H1 (cell line): ENCODE data around the gene ZNF263.

ENCODE experiments used
- CBX5 ChIP-seq: fragments of 300-800, 300-1000 bp; sonication (generic); IDR thresholded peaks from 2 replicates; pipeline ENCODE4 v1.7.1; 2016; ENCODE audit warnings: antibody characterized with exemption, low read length, low read depth
- CTCF ChIP-seq, 3 experiments: IDR thresholded peaks; 1 replicate in 2 of 3; 2 replicates in 1 of 3; pipeline versions ENCODE4 v1.5.1 to v1.6.1; 2011; ENCODE audit warnings: low read length in 3 of 3, mild to moderate bottlenecking in 3 of 3, inconsistent platforms in 2 of 3, low read depth in 1 of 3, moderate library complexity in 1 of 3; ENCODE audit not compliant: insufficient read depth in 1 of 3; ENCODE audit errors: control extremely low read depth in 1 of 3
- EP300 ChIP-seq, 2 experiments: IDR thresholded peaks; 1 replicate in 1 of 2; 2 replicates in 1 of 2; pipeline ENCODE4 v1.6.1; 2011 to 2012; ENCODE audit warnings: low read depth in 2 of 2, low read length in 2 of 2, mild to moderate bottlenecking in 2 of 2, borderline replicate concordance in 1 of 2, inconsistent platforms in 1 of 2, moderate library complexity in 1 of 2
- EZH2 ChIP-seq: fragments of 200-600 bp; sonication (generic); IDR thresholded peaks from 2 replicates; pipeline ENCODE4 v1.7.1; 2012; ENCODE audit warnings: low read depth, mild to moderate bottlenecking, moderate library complexity, low read length, inconsistent platforms; ENCODE audit not compliant: severe bottlenecking
- GABPA ChIP-seq: IDR thresholded peaks from 2 replicates; pipeline ENCODE4 v1.6.1; 2011; ENCODE audit warnings: mild to moderate bottlenecking, low read length, moderate library complexity, borderline replicate concordance; ENCODE audit not compliant: insufficient read depth
- MAFK ChIP-seq: IDR thresholded peaks from 2 replicates; pipeline ENCODE4 v1.6.1; 2012; ENCODE audit warnings: low read depth, mild to moderate bottlenecking, improper control_type of control experiment, low read length
- PHF8 ChIP-seq: fragments of 200-600 bp; sonication (generic); conservative IDR thresholded peaks from 2 replicates; pipeline ENCODE4 v1.7.1; 2012; ENCODE audit warnings: low read depth, mild to moderate bottlenecking, inconsistent platforms, low read length, moderate library complexity
- POLR2A ChIP-seq, 2 experiments: IDR thresholded peaks; 1 replicate in 1 of 2; 2 replicates in 1 of 2; pipeline ENCODE4 v1.6.1; 2011; ENCODE audit warnings: low read depth in 2 of 2, low read length in 2 of 2, mild to moderate bottlenecking in 2 of 2; ENCODE audit errors: control extremely low read depth in 1 of 2
- POLR2AphosphoS5 ChIP-seq: IDR thresholded peaks from 2 replicates; pipeline ENCODE4 v1.6.1; 2011; ENCODE audit warnings: low read depth, low read length
- SUZ12 ChIP-seq: fragments of 200-600 bp; sonication (generic); IDR thresholded peaks from 2 replicates; pipeline ENCODE4 v1.6.1; 2012; ENCODE audit warnings: mild to moderate bottlenecking, inconsistent platforms, low read length, moderate library complexity, mixed read lengths
- TAF1 ChIP-seq: IDR thresholded peaks from 2 replicates; pipeline ENCODE4 v1.6.1; 2011; ENCODE audit warnings: mild to moderate bottlenecking, low read depth, low read length
- TBP ChIP-seq: IDR thresholded peaks from 2 replicates; pipeline ENCODE4 v1.6.1; 2011; ENCODE audit warnings: low read depth, low read length, improper control_type of control experiment
- TEAD4 ChIP-seq: IDR thresholded peaks from 2 replicates; pipeline ENCODE4 v1.6.1; 2012; ENCODE audit warnings: low read depth, low read length, inconsistent platforms, mixed read lengths

GRCh38 chr16:3243882-3244281 lies 39.4 kb upstream of the ZNF263 start:
- no peak for TF ChIP-seq EZH2
- no peak for TF ChIP-seq EP300 (IDR thresholded peaks at IDR 0.05; ENCODE audit: borderline replicate concordance in 1 of 2, low read depth in 2 of 2, low read length in 2 of 2)
- no peak for TF ChIP-seq CTCF (IDR thresholded peaks at IDR 0.05; ENCODE audit: control extremely low read depth in 1 of 3, insufficient read depth in 1 of 3, low read depth in 1 of 3, low read length in 3 of 3)
- no peak for TF ChIP-seq SUZ12
- no peak for TF ChIP-seq TBP
- no peak for TF ChIP-seq TAF1
- TF ChIP-seq POLR2A (IDR thresholded peaks at IDR 0.05; ENCODE audit: control extremely low read depth in 1 of 2, low read depth in 2 of 2, low read length in 2 of 2): no peak
- TF ChIP-seq POLR2AphosphoS5: no peak
- TF ChIP-seq MAFK: no peak
- TF ChIP-seq PHF8: no peak
- no peak for TF ChIP-seq TEAD4
- TF ChIP-seq GABPA: no peak
- no peak for TF ChIP-seq CBX5
